ENCODE data around the gene TMEM54. TPM values are rescaled to one million over a fixed set of nuclear protein-coding genes. Genes with fewer than 3 reads are reported as not detected.
A peak's percentile ranks its signal among the peaks of the same experiment; 100 is the strongest.

The TMEM54 gene
- total RNA-seq, 1 experiment from 2014 or later: 61.5 TPM

- CTCF ChIA-PET: no interaction called here
- in situ Hi-C loops (cut with HindIII; ENCODE audit: low pct_unique_long_range_greater_than_20kb, low sequenced_read_pairs) (no loop called here), intact Hi-C loops (cut with micrococcal nuclease; ENCODE audit: unreplicated experiment) (loop anchor here (10.0 kb wide), 2 partner anchors 207 to 433 kb away; partner anchors contain the start of gene AZIN2)
- Histone ChIP-seq H3K36me3 (ENCODE audit: control insufficient read depth, insufficient read depth, low read length) (no peaks in the 10 kb centered on the region), H3K9me3 (ENCODE audit: control insufficient read depth, insufficient read depth, low read depth, low read length) (no peaks in the 10 kb centered on the region), H3K27me3 (ENCODE audit: control insufficient read depth, insufficient read depth, low read length) (peaks cover 4% of the 10 kb centered on the region), H3K4me1 (ENCODE audit: control insufficient read depth, insufficient read depth, low read length) (peaks cover 6% of the 10 kb centered on the region), H3K4me3 (ENCODE audit: low read depth in 2 of 2, low read length in 2 of 2) (no peak overlapping the region), H3K27ac (ENCODE audit: low read length) (no peak overlapping the region)
- no TSS peak for BruUV-seq (replicated peaks)
- TF ChIP-seq REST (IDR thresholded peaks at IDR 0.05; ENCODE audit: insufficient read depth in 1 of 2, low read depth in 2 of 2, low read length in 1 of 2): no peak
- no peak for TF ChIP-seq SIN3A (IDR thresholded peaks at IDR 0.05; ENCODE audit: borderline replicate concordance, insufficient read depth, low read depth, low read length)
- no peak for TF ChIP-seq CTCF (IDR thresholded peaks at IDR 0.05)
- no peak for TF ChIP-seq POLR2AphosphoS5 (IDR thresholded peaks at IDR 0.05; ENCODE audit: low read depth, low read length)
- no peak for TF ChIP-seq TCF7L2 (IDR thresholded peaks at IDR 0.05; ENCODE audit: low read depth, low read length)
- ATAC-seq (peak; percentile 54; the same call in 1 of the 2 replicates), DNase-seq (ENCODE audit: low read depth, low spot score) (no peak)
- POLR2A ChIA-PET: interaction anchor here (0.6 kb wide), 1 partner anchor 224 kb away, joined by 14 read pairs; no protein-coding TSS in a partner anchor
Observed at GRCh38 chr1:32878183-32878582, 23.0 kb downstream of the TMEM54 start.

GRCh38 chr1:32877211-32878110 is 23.7 kb downstream of the TMEM54 start:
- no peaks in the 10 kb centered on the region for H3K9me3 ChIP-seq (ENCODE audit: control insufficient read depth, insufficient read depth, low read depth, low read length)
- ATAC-seq (no peak), DNase-seq (ENCODE audit: low read depth, low spot score) (no peak)
- BruUV-seq (replicated peaks): no TSS peak
- peaks cover 6% of the 10 kb centered on the region for H3K4me1 ChIP-seq (ENCODE audit: control insufficient read depth, insufficient read depth, low read length)
- H3K4me3 ChIP-seq (ENCODE audit: low read depth in 2 of 2, low read length in 2 of 2): no peak overlapping the region
- intact Hi-C loops (cut with micrococcal nuclease; ENCODE audit: unreplicated experiment) (loop anchor here (10.0 kb wide), 2 partner anchors 207 to 433 kb away; partner anchors contain the start of gene AZIN2), in situ Hi-C loops (cut with HindIII; ENCODE audit: low pct_unique_long_range_greater_than_20kb, low sequenced_read_pairs) (no loop called here)
- H3K27ac ChIP-seq (ENCODE audit: low read length): no peak overlapping the region
- H3K27me3 ChIP-seq (ENCODE audit: control insufficient read depth, insufficient read depth, low read length): peaks cover 4% of the 10 kb centered on the region
- ChIA-PET POLR2A (interaction anchor here (0.6 kb wide), 1 partner anchor 53 kb away, joined by 6 read pairs; no protein-coding TSS in a partner anchor), CTCF (no interaction called here)
- no peaks in the 10 kb centered on the region for H3K36me3 ChIP-seq (ENCODE audit: control insufficient read depth, insufficient read depth, low read length)
- no peak for TF ChIP-seq CTCF (IDR thresholded peaks at IDR 0.05)
- no peak for TF ChIP-seq SIN3A (IDR thresholded peaks at IDR 0.05; ENCODE audit: borderline replicate concordance, insufficient read depth, low read depth, low read length)
- TF ChIP-seq POLR2AphosphoS5 (IDR thresholded peaks at IDR 0.05; ENCODE audit: low read depth, low read length): no peak
- TF ChIP-seq REST (IDR thresholded peaks at IDR 0.05; ENCODE audit: insufficient read depth in 1 of 2, low read depth in 2 of 2, low read length in 1 of 2): no peak
- no peak for TF ChIP-seq TCF7L2 (IDR thresholded peaks at IDR 0.05; ENCODE audit: low read depth, low read length)

Measured in Panc1 (cell line).